HG03469 (cell line): ENCODE data around the gene HTR4.

Experiments
- ATAC-seq: cut with Tn5 transposase; IDR thresholded peaks from one replicate; pipeline ENCODE4 v1.9.1; 2021; ENCODE audit warnings: mild to moderate bottlenecking, moderate library complexity, moderate number of reproducible peaks; ENCODE audit not compliant: unreplicated experiment

The HTR4 gene

GRCh38 chr5:148665431-148665830 lies 11.1 kb upstream of the HTR4 start:
- no peak for ATAC-seq

- no peak for ATAC-seq
These were observed 9.2 kb upstream of the HTR4 start for GRCh38 chr5:148663509-148663908.

- no peak for ATAC-seq
These were observed 6.0 kb upstream of the HTR4 start for GRCh38 chr5:148660346-148660660.

- no peak for ATAC-seq
These were observed 5.5 kb upstream of the HTR4 start for GRCh38 chr5:148659641-148660345.

- no peak for ATAC-seq
These were observed 964 bp downstream of the HTR4 start for GRCh38 chr5:148653291-148653835.

GRCh38 chr5:148651528-148651927 lies 2.8 kb downstream of the HTR4 start:
- ATAC-seq: no peak

- no peak for ATAC-seq
These were observed 8.8 kb downstream of the HTR4 start for GRCh38 chr5:148645527-148645926.

- ATAC-seq: no peak
These were observed 12.6 kb downstream of the HTR4 start for GRCh38 chr5:148641735-148642134.

- no peak for ATAC-seq
These were observed 13.9 kb downstream of the HTR4 start for GRCh38 chr5:148640471-148640870.

GRCh38 chr5:148639081-148639480 lies 15.2 kb downstream of the HTR4 start:
- ATAC-seq: no peak

GRCh38 chr5:148636353-148636752 lies 18.0 kb downstream of the HTR4 start:
- ATAC-seq: no peak

- no peak for ATAC-seq
These were observed 18.8 kb downstream of the HTR4 start for GRCh38 chr5:148635321-148636083.

GRCh38 chr5:148633067-148633377 lies 21.3 kb downstream of the HTR4 start:
- ATAC-seq: no peak

- no peak for ATAC-seq
These were observed 21.9 kb downstream of the HTR4 start for GRCh38 chr5:148632255-148633066.

- no peak for ATAC-seq
These were observed 27.3 kb downstream of the HTR4 start for GRCh38 chr5:148626986-148627385.

GRCh38 chr5:148626081-148626613 lies 28.2 kb downstream of the HTR4 start:
- ATAC-seq: no peak

- no peak for ATAC-seq
These were observed 29.1 kb downstream of the HTR4 start for GRCh38 chr5:148625250-148625649.

GRCh38 chr5:148623741-148624140 lies 30.6 kb downstream of the HTR4 start:
- no peak for ATAC-seq

GRCh38 chr5:148623101-148623500 lies 31.2 kb downstream of the HTR4 start:
- ATAC-seq: no peak

- ATAC-seq: peak; percentile 94
These were observed 33.6 kb downstream of the HTR4 start for GRCh38 chr5:148620696-148621095.

- no peak for ATAC-seq
These were observed 34.2 kb downstream of the HTR4 start for GRCh38 chr5:148620091-148620490.
